K562 treated with DMSO at 1 percent for 48 hours (cell line): ENCODE data around the gene TFAP2C. TPM values are rescaled to one million over a fixed set of nuclear protein-coding genes. Genes with fewer than 3 reads are reported as not detected.

Experiments
- total RNA-seq: library from RNA; unstranded; fragments of 300-600 nt; gene quantifications from 2 replicates; pipeline ENCODE4 v1.2.3, GENCODE V29; 2022; ENCODE audit warnings: low replicate concordance; ENCODE audit errors: extremely low read depth

Gene TFAP2C
- total RNA-seq, result not detected in 2 replicates

DNA sequence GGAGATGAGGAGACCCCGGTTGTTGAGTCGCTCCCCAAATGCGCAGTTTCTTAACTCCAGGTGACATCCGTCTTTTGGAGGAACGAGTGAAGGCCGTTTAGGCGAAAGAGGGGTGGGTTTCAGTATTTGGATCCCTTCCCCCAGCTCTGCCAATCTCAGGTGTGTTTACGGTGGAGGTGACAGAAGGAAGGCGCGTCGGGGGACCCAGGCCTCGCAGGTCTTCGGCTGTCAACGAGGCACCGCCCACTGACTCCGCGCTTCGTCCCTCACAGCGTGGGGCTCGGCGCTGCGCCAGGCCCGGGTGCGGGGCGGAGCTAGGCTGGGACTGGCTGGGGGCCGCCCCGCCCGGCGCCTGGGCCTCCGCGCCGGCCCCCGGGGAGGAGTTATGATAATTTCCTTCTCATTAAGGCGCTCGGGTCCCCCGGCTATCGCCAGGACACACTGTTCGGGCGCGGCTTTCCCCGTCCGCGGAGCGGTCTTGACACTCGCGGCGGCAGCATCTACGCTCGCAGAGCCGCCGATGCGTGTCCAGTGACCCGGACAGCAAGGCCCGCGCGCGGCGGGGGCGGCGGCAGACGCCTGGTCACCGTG, at the start of gene TFAP2C:
TFAP2C (plus strand) TSS at position 434 of the 591 bp plus-strand sequence. CDS start 239 bp downstream, outside the sequence.

Other genes with a start within 250 kb of the TFAP2C start
- not detected in 2 replicates for gene AURKA, start 237.1 kb upstream of the TFAP2C start, total RNA-seq
- gene CSTF1, start 236.7 kb upstream of the TFAP2C start, total RNA-seq, result not detected in 2 replicates
- gene CASS4, start 217.0 kb upstream of the TFAP2C start, total RNA-seq, result not detected in 2 replicates
- gene RTF2, start 160.7 kb upstream of the TFAP2C start, total RNA-seq, result not detected in 2 replicates
- not detected in 2 replicates for gene FAM209A, start 104.6 kb upstream of the TFAP2C start, total RNA-seq
- not detected in 2 replicates for gene FAM209B, start 96.1 kb upstream of the TFAP2C start, total RNA-seq